Measurements from ENCODE around the gene PARVG. TPM values are rescaled to one million over a fixed set of nuclear protein-coding genes. Genes with fewer than 3 reads are reported as not detected.

PARVG gene
- total and polyA plus RNA-seq, 2 donors: 5.8 to 8.5 TPM

DNA sequence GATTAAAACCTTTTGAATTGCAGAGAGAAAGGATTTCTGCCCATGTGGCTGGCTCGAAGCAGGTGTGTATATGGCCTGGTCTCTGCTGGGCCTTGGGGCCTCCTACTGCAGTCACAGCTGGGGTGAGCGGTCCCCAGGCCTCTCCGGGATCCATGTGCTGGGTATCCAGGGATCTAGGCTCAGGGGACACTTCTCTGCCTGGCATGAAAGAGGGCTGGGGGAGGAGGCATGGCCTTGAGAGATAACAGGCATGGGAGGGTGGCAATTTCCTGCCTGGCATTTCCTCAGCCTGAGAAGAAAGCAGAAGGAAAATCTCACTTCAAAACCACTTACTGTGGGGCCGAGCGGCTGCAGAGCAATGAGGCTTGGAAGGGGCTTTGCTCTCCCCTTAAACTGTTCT lies 20.3 kb upstream of the PARVG start:
- Histone ChIP-seq H3K4me3 (ENCODE audit: low read depth, low read length) (no peak overlapping the region), H3K27ac (ENCODE audit: low read depth) (no peak overlapping the region), H3K4me1 (ENCODE audit: insufficient read depth) (no peaks in the 10 kb centered on the region), H3K36me3 (ENCODE audit: insufficient read depth) (no peaks in the 10 kb centered on the region)
- WGBS: 89% methylated on average over 5 of the region's 5 CpGs
- DNase-seq (ENCODE audit: extremely low spot score): no peak

DNA sequence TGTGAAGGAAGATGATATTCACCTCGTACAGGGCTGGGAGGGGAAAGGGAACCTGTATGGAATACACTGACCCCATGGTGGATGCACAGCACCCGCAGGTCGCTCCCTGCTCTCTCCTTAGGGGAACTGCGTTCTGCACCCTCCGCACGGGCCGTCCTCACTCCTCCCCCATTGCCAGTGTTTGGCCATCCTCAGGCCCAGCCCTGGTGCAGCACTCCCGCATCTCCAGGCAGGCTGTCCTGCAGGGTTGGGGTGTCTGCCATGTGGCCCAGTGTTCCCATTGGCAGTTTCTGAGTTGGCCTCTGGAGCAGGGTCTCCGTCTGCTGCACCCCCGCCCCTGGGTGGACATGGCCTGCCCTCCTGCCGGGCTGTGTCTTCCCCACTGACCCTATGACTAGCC lies 19.1 kb upstream of the PARVG start:
- Histone ChIP-seq H3K4me3 (ENCODE audit: low read depth, low read length) (no peak overlapping the region), H3K27ac (ENCODE audit: low read depth) (no peak overlapping the region), H3K36me3 (ENCODE audit: insufficient read depth) (no peaks in the 10 kb centered on the region), H3K4me1 (ENCODE audit: insufficient read depth) (no peaks in the 10 kb centered on the region)
- WGBS: 95% methylated on average over 11 of the region's 11 CpGs
- DNase-seq (ENCODE audit: extremely low spot score): no peak

DNA sequence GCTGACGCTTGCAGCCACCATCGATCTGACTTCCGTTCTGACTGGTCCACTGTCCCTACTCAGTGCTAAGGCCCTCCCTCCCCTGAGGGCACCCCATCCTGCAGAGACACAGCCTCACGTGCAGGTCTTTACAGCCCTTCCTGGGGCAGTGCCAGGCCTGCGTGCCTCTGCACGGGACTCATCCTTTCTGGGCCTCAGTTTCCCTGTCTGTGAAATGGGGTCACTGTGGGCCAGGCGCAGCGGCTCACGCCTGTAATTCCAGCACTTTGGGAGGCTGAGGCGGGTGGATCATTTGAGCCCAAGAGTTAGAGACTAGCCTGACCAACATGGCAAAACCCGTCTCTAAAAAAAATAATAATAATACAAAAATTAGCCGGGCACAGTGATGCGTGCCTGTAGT lies 17.8 kb upstream of the PARVG start:
- H3K36me3 ChIP-seq (ENCODE audit: insufficient read depth): no peaks in the 10 kb centered on the region
- H3K4me3 ChIP-seq (ENCODE audit: low read depth, low read length): no peak overlapping the region
- no peak overlapping the region for H3K27ac ChIP-seq (ENCODE audit: low read depth)
- H3K4me1 ChIP-seq (ENCODE audit: insufficient read depth): no peaks in the 10 kb centered on the region
- WGBS: 92% methylated on average over 13 of the region's 13 CpGs
- no peak for DNase-seq (ENCODE audit: extremely low spot score)

DNA sequence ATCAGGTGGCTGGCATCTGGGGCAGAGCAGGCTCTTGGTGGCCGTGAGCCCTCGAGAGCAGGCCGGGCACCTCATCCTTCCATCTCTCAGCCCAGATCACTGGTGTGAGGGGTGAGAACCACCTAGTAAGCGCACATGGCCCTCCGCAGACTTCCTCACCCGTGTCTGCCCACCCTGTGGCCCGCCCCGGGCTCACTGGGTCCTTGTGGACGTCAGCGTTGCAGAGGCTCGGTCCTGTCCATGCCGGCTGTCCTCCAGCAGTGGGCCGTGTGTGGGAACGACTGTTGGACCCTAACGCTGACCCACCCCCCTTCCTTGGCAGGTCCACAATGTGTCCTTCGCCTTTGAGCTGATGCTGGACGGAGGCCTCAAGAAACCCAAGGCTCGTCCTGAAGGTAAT lies 17.2 kb upstream of the PARVG start:
- H3K4me1 ChIP-seq (ENCODE audit: insufficient read depth): no peaks in the 10 kb centered on the region
- DNase-seq (ENCODE audit: extremely low spot score): no peak
- no peaks in the 10 kb centered on the region for H3K36me3 ChIP-seq (ENCODE audit: insufficient read depth)
- no peak overlapping the region for H3K4me3 ChIP-seq (ENCODE audit: low read depth, low read length)
- WGBS: 89% methylated on average over 18 of the region's 18 CpGs
- H3K27ac ChIP-seq (ENCODE audit: low read depth): no peak overlapping the region

DNA sequence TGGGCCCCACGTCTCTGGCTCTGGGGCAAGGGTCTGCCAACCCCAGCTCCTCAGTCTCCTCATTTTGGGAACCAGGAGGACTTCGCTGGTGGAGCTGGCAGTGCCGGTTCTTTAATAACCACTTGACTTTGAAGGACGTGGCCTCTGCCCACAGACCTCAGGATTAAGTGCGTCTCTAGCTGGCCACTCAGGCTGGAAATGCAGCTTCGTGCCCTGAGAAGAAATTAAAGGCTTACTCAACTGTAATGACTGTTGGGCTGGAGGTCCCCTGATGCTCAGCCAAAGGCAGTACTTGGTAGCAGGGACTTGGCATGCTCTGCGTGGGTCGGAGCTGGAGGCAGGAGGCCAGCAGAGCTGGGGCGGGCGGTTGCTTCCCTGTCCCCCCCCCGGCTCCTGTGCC lies 16.7 kb upstream of the PARVG start:
- H3K4me3 ChIP-seq (ENCODE audit: low read depth, low read length): no peak overlapping the region
- 69% methylated on average over 11 of the region's 11 CpGs for WGBS
- no peaks in the 10 kb centered on the region for H3K36me3 ChIP-seq (ENCODE audit: insufficient read depth)
- DNase-seq (ENCODE audit: extremely low spot score): no peak
- H3K4me1 ChIP-seq (ENCODE audit: insufficient read depth): no peaks in the 10 kb centered on the region
- H3K27ac ChIP-seq (ENCODE audit: low read depth): no peak overlapping the region

DNA sequence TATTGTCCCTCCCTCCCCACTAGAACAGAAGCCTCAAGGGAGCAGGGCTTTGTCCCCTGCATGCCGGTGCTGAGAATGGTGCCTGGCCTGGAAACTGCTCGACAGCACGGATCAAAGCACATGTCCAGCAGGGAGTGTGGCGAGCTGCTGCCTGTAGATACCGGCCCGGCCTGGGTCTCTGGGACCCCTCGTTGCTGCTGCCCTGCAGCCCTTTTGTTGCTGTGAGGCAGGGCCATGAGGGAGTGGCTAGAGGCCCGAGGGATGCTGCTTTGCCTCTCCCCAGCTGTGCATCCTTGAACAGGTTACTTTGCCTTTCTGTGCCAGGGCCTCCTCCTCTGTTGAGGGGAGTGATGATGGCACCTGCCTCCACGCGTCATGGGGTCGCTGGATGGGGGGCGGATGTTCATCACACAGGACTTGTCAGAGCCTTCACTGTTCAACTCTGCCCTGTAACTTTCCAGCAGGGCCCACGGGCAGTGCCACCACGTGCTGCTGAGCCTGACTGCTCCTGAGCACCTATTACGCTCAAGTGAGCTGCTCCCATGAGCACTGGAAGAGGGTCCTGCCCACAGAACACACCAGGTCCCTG lies 15.3 kb upstream of the PARVG start:
- 93% methylated on average over 15 of the region's 15 CpGs for WGBS
- H3K4me1 ChIP-seq (ENCODE audit: insufficient read depth): no peaks in the 10 kb centered on the region
- no peak overlapping the region for H3K27ac ChIP-seq (ENCODE audit: low read depth)
- H3K4me3 ChIP-seq (ENCODE audit: low read depth, low read length): no peak overlapping the region
- DNase-seq (ENCODE audit: extremely low spot score): no peak
- no peaks in the 10 kb centered on the region for H3K36me3 ChIP-seq (ENCODE audit: insufficient read depth)

DNA sequence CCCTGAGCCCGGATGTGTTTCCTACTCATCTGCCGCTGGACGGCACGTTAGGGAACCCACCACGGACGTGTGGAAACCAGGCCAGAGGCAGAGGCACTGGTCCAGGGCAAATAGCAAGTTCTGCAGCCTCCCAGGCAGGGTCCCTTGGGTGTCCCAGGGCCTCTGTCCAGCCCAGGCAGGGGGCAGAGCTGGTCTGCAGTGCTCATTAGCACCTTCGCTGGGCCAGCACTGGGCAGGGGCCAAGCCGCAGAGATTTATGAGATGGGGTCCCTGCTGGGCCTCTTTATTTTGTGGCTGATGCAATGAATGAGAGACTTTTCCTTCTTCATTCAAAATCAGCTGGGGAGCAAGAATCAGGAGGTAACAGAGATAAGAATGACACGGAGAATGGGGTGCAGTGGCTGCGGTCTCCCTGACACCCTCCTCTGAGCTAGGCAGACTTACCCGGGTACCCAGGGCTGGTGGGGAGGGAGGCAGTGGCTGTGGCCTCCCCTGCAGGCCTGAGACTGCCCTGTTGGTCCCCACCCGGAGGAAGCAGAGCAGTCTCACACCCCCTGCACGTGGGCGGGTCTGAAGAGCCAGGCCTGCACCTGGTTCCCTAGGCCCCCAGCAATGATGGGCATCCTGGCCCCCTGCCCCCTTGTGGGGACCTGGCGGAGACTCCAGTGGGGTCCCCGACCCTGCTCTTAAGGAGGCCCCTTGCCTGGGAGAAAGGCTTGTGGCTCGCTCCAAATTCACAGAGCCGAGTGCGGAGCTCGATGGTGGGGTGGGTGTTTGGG lies 14.0 kb upstream of the PARVG start:
- WGBS: 91% methylated on average over 20 of the region's 20 CpGs
- DNase-seq (ENCODE audit: extremely low spot score): no peak
- Histone ChIP-seq H3K27ac (ENCODE audit: low read depth) (no peak overlapping the region), H3K4me1 (ENCODE audit: insufficient read depth) (no peaks in the 10 kb centered on the region), H3K4me3 (ENCODE audit: low read depth, low read length) (no peak overlapping the region), H3K36me3 (ENCODE audit: insufficient read depth) (no peaks in the 10 kb centered on the region)

DNA sequence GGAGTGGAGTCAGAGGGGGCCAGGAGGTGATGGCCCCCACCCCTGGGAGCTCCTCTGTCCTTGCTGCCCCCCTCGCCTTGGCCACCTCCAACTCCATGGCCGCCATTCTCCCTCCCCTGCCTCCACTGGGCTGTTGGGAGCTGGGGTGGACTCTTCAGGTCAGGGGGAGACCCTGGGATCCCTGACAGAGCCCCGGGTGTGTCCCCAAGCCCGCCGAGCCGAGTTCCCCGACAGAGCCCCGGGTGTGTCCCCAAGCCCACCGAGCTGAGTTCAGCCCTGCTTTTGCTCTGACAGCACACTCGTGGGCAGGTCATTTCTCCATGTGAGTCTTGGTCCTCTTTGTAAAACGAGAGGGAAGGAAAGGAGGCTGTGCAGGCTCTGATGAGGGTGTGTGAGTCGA lies 13.2 kb upstream of the PARVG start:
- no peaks in the 10 kb centered on the region for H3K4me1 ChIP-seq (ENCODE audit: insufficient read depth)
- H3K36me3 ChIP-seq (ENCODE audit: insufficient read depth): no peaks in the 10 kb centered on the region
- no peak for DNase-seq (ENCODE audit: extremely low spot score)
- H3K4me3 ChIP-seq (ENCODE audit: low read depth, low read length): no peak overlapping the region
- no peak overlapping the region for H3K27ac ChIP-seq (ENCODE audit: low read depth)
- WGBS: 64% methylated on average over 12 of the region's 12 CpGs

DNA sequence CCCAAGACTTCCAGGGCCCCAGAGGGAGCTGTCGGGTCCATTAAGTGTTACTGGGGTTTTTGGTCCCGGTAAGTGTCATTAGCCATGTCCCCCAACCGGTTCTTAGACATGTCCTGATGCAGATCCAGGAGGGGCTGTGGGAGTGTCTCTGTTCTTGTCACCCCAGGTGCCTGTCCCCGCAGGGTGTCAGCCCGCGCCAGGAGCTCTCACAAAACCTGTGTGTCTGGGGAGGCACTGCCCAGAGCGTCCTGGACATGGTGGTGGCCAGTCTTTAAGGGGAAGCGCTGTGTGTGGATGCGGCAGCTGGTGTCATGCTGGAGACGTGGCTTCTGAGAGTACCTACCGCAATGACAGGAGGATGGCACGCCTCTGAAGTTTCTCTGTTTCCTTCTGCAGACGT lies 12.5 kb upstream of the PARVG start:
- no peak for DNase-seq (ENCODE audit: extremely low spot score)
- WGBS: 86% methylated on average over 13 of the region's 13 CpGs
- H3K27ac ChIP-seq (ENCODE audit: low read depth): no peak overlapping the region
- H3K4me3 ChIP-seq (ENCODE audit: low read depth, low read length): no peak overlapping the region
- H3K4me1 ChIP-seq (ENCODE audit: insufficient read depth): no peaks in the 10 kb centered on the region
- no peaks in the 10 kb centered on the region for H3K36me3 ChIP-seq (ENCODE audit: insufficient read depth)

DNA sequence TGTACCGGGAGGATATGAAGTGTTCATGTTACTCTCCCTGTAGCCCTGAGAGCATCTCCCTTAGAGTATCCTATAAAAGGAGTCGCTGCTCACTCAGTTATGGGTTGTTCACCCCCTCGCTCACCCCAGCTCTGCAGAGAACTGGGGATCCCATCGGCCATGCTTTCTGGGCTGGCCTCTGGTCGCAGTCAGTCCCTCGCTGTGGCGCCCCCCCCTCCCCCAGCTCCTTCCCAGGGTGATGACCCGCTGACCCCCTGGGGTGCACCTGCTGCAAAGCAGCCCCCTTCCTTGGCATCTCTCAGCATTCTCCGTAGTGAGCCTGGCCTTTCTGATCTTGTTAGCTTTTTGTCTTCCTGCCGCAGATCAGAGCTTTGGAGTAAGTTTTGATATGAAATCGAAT lies 10.3 kb upstream of the PARVG start:
- Histone ChIP-seq H3K36me3 (ENCODE audit: insufficient read depth) (no peaks in the 10 kb centered on the region), H3K27ac (ENCODE audit: low read depth) (no peak overlapping the region), H3K4me1 (ENCODE audit: insufficient read depth) (no peaks in the 10 kb centered on the region), H3K4me3 (ENCODE audit: low read depth, low read length) (no peak overlapping the region)
- DNase-seq (ENCODE audit: extremely low spot score): no peak
- WGBS: 88% methylated on average over 11 of the region's 11 CpGs

DNA sequence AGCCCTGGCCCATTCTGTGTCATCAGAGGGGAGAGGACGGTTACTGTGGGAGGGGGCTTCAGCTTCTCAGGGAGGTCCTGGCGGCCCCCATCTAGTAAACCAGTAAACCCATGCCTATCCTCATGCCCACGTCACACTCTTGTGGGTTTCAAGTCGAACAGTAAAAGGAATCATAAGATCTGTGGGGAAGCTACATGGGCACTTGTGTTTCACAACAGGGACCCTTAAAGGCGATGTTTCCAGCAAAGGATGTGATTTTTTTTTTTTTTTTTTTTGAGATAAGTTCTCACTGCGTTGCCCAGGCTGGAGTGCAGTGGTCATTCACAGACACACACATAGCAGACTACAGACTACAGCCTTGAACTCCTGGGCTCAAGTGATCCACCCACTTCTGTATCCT lies 9.2 kb upstream of the PARVG start:
- H3K36me3 ChIP-seq (ENCODE audit: insufficient read depth): no peaks in the 10 kb centered on the region
- no peak overlapping the region for H3K27ac ChIP-seq (ENCODE audit: low read depth)
- no peak overlapping the region for H3K4me3 ChIP-seq (ENCODE audit: low read depth, low read length)
- DNase-seq (ENCODE audit: extremely low spot score): no peak
- 90% methylated on average over 6 of the region's 6 CpGs for WGBS
- no peaks in the 10 kb centered on the region for H3K4me1 ChIP-seq (ENCODE audit: insufficient read depth)

DNA sequence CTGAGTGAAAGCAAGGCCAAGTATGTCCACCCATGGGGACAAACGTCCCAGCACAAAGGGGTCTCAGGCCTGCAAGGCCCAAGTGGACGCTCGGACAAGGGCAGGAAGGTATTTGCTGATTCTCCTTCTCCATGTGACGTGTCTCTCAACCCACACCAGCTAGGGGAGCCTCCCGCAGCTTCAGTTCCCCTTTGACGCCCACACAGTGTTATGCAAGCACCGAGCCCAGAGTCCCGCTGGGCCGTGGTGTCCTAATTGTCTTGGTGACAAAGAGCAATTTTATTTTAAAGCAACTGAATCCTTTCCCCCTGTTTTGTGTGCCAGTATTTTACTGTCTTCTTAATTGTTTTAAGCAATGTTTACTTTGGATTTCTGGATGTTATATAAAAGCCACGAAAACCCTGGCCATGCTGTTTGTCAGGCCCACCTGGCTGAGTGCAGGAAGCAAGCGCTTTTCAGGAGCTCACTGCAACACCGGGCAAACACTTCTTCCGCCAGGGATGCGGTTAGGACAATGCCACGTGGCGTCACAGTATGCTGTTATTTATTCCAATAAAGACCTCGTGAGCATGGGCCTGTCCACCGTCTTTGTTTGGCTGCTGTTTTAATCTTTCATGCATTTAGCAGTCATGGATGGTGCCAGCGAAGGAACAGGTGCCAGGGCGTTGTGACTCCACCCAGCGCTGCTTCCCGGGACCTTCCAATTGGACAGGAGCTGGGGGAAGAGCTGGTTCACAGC lies 8.2 kb upstream of the PARVG start:
- WGBS: 75% methylated on average over 22 of the region's 22 CpGs

DNA sequence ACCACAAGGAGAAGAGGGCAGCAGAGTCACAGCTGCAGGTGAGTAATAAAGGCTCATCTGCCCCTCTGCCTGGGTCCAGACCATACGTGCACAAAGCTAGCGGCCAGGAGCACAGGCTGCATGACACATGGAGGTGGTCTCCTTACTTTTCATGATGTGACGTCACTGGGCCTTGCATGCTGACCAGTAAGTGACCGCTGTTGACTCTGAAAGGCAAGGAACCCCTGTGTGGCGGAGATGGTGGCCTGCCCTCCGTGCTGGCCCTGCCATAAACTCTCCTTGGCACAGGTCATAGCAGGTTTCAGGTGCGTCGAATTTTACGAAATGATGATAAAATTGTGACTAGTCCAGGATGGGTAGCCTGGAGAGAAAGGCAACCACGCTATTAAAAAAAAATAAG lies 7.6 kb upstream of the PARVG start:
- Histone ChIP-seq H3K4me3 (ENCODE audit: low read depth, low read length) (no peak overlapping the region), H3K4me1 (ENCODE audit: insufficient read depth) (no peaks in the 10 kb centered on the region), H3K36me3 (ENCODE audit: insufficient read depth) (no peaks in the 10 kb centered on the region), H3K27ac (ENCODE audit: low read depth) (no peak overlapping the region)
- WGBS: 84% methylated on average over 10 of the region's 10 CpGs
- no peak for DNase-seq (ENCODE audit: extremely low spot score)

More for the DNA sequence above, 8.2 kb upstream of the PARVG start:
- no peaks in the 10 kb centered on the region for H3K36me3 ChIP-seq (ENCODE audit: insufficient read depth)
- DNase-seq (ENCODE audit: extremely low spot score): no peak
- H3K27ac ChIP-seq (ENCODE audit: low read depth): no peak overlapping the region
- no peaks in the 10 kb centered on the region for H3K4me1 ChIP-seq (ENCODE audit: insufficient read depth)
- no peak overlapping the region for H3K4me3 ChIP-seq (ENCODE audit: low read depth, low read length)

DNA sequence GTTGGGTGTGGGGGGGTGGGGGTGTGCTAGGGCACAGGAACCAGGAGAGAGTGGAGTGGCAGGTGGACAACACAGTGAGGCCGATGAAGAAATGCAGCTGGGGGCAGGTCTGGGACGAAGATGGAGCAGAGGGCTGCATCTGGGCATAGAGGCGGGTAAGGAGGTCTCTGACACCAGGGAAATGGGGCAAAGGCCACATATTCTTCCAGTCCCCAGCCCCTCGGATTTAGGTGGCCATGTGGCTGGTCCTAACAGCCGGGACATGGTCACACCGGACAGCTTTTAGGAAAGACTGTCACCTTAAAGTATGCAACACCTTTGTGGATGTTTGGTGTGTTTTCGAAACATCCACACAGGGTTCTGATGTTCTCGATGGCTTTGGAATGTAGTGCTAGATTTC lies 5.0 kb upstream of the PARVG start:
- no peak for DNase-seq (ENCODE audit: extremely low spot score)
- no peak overlapping the region for H3K27ac ChIP-seq (ENCODE audit: low read depth)
- no peaks in the 10 kb centered on the region for H3K4me1 ChIP-seq (ENCODE audit: insufficient read depth)
- H3K36me3 ChIP-seq (ENCODE audit: insufficient read depth): no peaks in the 10 kb centered on the region
- 89% methylated on average over 8 of the region's 8 CpGs for WGBS
- no peak overlapping the region for H3K4me3 ChIP-seq (ENCODE audit: low read depth, low read length)

Data from urinary bladder (tissue), 4 donors.